Stimulated activated naive CD4-positive, alpha-beta T cell (primary cell): ENCODE measurements around the gene ESYT3.
"Not testable (repeated sequence)": the region's sequence is repeated elsewhere in the genome, so short reads cannot be mapped to it uniquely, and the experiment has no call there.

Source experiments
- DNase-seq, 6 experiments: peaks; one replicate each; lab custom pipeline; 2025; lab: John Stamatoyannopoulos, UW

ESYT3 gene

DNA sequence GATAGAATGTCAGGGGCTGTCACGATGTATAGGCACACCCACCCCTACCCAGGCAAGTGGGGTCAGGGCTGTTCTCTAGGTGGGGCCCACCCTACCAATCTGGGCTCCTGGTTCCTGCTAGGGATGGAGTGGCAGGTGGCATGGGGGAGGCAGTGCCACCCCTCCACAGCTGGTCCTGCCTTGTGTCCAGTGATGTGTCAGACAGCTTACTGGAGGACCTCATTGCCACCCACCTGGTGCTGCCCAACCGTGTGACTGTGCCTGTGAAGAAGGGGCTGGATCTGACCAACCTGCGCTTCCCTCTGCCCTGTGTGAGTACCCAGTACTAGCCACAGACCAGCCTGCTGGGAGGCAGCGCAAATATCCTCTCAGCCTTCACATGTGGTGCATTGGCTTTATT, 27.5 kb downstream of the ESYT3 start:
- no peak for DNase-seq

DNA sequence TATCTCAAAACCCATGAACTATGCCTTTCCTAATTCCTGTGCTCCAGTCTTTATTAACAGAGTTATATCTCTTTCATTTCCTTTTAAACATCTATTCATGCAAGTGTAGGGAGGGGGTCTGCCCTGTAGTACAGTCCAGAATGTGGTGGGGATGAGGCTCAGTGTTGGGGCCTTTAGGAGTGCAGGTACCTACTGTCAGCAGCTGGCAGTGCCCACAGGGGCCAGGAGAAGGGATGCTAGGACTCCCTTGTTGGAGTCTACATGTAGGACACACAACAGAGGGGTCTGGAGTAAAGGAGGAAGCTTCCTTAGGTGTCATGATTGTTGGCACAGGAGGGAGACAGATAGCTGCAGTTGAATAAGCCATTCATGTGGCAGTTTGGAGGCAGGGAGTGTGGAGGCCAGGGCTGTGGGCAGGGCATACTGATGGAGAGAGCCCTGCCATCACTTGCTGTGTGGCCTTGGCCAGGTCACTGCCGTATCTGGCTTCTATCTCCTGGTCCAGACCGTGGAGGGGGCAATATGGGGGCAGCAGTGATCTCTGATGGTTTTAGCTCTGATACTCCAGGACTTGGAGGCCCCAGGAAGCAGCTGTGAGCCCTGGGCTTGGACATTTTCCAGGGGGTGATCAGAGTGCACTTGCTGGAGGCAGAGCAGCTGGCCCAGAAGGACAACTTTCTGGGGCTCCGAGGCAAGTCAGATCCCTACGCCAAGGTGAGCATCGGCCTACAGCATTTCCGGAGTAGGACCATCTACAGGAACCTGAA, 29.5 kb downstream of the ESYT3 start:
- no peak for DNase-seq

DNA sequence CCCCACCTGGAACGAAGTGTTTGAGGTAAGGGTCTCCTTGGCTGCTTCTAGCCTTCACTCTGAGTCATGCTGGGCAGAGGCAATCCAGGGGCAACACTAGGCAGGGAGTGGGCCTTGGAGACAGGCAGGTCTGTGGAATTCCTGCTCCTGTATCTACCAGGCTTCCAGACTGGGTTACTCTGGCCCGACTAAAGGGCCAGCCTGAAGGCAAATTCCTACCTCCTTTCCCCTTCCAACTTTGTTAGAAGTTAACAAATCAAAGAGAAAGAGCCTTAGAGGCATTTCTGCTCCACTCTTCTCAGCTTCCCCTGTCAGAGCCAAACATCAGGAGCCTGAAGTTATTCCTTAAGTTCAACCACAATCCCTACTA, 30.1 kb downstream of the ESYT3 start:
- DNase-seq = no peak

- no peak for DNase-seq
Observed at GRCh38 chr3:138465451-138465850, 31.0 kb downstream of the ESYT3 start.

DNA sequence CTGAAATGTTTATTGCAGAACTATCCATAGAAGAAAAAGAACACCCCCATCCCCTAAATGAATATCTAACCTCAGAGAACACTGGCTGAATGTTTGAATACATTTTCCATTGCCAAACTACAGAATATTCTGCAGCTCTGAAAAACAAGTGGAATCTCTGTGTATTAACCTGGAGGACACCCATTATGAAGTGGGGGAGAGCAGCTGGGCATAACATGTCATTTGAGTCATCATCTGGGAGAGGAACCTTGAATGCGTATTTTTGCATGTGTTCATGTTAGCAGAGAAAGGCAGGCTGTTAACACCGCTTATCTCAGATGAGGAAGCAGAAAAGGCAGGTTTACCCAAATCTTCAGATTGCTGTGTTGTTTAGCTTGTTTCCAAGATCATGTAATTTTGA, 31.5 kb downstream of the ESYT3 start:
- DNase-seq = no peak

DNA sequence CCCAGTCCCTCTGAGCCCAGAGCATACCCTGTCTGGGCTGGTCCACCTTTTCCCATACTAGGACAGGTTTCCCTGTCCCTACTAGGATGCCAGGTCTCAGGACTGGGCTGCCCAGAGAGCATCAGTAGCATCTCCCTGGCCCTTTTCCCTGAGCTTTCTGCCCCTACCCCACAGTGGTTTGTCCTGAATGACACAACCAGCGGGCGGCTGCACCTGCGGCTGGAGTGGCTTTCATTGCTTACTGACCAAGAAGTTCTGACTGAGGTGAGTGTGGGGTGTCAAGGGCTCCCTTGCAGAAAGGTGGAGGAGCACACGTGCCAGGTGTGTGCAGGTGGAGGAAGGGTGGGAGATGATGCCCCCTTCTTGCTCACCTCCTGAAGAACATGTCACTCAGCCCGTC, 33.5 kb downstream of the ESYT3 start:
- DNase-seq = no peak

GRCh38 chr3:138468451-138468850, 34.0 kb downstream of the ESYT3 start:
- no peak for DNase-seq

DNA sequence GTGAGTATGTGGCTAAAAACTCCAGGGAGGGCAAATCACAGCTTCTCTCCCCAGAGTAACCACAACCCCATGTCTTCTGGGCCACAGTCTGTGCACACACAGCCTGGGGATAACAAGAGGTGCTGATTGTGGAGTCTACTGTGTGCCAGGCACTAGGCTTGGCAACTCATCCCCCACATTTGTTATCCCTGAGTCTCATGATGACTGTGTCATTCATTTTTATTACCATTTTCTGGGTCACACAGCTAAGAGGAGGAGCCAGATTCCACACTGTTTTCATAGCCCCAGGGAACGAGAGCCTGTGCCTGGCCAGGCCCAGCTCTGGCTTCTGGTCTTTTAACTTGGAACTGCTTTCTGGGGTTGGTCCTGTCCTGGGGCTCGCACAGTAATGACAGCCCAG, 34.5 kb downstream of the ESYT3 start:
- no peak for DNase-seq

DNA sequence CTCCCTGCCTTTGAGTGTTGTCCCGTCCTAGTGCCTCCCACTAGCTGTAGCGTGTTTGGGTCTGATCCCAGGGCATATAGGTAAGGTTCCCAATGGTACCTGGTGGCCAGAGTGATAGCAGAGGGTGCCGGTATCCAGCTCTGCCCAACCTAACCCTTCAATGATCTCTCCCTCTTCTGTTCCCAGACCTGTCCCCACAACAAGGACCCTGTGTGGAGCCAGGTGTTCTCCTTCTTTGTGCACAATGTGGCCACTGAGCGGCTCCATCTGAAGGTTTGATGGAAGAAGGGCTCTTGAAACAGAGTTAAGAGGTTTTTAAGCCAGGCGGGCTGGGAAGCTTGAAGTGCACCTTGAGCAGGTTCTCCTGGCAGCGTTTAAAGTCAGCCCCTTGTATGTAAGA, 35.5 kb downstream of the ESYT3 start:
- no peak for DNase-seq

DNA sequence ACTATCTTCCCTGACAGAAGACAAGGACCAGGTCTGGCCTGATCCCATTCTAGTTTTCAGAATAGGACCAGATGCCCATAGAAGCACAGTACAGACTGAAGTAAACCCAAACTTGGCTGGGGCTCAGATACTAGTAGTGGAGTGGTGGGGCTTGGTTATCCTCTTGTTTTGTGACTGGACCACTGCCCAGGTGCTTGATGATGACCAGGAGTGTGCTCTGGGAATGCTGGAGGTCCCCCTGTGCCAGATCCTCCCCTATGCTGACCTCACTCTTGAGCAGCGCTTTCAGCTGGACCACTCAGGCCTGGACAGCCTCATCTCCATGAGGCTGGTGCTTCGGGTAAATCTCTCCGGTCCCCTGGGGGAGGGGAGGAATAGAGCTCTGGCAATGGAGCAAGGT, 36.3 kb downstream of the ESYT3 start:
- DNase-seq = no peak

DNA sequence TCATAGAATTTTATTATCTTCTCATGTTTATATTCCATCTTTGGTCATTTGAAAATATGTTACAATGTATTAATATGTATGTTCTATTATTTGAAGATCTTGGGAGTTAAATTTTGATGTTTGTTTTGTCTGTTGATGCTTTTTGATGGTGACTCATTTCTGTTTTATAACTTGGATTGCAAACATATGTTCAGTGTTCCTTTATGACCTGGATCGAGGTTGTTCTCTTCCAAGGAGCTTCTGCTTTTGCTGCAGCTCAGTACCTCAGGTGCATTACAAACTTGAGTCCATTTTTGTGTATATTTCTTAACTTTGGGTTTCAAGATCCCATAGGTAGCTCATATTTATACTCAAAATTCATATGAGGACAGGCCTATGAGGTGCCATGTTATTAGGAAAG, 37.1 kb downstream of the ESYT3 start:
- DNase-seq = no peak

DNA sequence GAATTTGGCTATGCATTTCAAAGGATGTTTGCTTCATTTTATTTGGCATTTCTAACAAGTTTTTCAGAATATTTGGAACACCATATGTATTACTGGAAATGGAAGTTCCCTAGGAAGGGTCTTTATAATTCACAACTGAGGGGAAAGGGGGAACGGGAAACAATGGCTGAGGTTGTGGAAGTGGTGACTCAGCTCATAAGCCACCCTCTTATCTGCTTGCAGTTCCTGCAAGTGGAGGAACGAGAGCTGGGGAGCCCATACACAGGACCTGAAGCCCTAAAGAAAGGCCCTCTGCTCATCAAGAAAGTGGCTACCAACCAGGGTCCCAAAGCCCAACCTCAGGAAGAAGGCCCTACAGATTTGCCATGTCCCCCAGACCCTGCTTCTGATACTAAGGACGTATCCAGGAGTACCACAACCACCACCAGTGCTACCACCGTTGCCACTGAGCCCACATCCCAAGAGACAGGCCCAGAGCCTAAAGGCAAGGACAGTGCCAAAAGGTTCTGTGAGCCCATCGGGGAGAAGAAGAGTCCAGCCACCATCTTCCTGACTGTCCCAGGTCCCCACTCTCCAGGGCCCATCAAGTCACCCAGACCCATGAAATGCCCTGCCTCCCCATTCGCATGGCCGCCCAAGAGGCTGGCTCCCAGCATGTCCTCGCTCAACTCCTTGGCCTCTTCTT, 37.9 kb downstream of the ESYT3 start:
- no peak for DNase-seq

- no peak for DNase-seq
Observed at GRCh38 chr3:138473391-138473790, 39.0 kb downstream of the ESYT3 start.

GRCh38 chr3:138474163-138474562, 39.7 kb downstream of the ESYT3 start:
- DNase-seq = no peak

DNA sequence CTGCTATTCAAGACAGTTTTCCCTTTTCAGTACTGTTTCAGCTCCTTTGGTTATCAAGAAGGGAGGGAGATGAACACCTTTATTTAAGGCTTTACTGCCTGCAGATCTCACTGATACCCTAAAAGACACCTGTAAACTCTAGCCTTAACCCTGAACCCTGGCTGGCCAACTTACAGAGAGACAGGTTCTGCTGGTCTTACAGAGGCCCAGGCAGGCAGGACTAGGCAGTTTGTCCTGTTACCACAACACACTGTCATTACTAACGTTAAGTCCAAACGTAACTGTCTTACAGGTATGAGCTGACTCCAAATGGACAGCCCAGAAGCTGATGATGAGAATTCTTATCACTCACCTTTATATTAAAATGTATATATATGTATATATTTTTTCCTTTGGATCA, 42.1 kb downstream of the ESYT3 start:
- no peak for DNase-seq

DNA sequence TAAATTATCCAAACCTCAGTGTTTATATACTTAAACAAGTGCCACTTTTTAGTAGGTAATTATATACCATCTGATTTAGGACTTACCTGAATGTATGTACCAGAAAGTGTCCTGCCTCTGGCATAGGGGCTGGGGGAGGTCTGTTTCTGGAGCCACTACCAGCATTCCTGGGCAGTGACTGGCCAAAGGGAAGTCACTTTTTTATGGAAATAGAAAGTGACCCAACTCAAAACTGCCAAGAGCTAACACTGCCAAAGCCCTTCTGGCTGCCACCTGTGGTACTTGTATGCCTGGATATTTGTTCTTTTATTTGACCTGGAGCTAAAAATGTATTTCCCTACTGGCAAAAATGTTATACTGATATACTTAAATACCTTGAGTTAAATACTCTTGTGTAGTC, 42.7 kb downstream of the ESYT3 start:
- DNase-seq = no peak

DNA sequence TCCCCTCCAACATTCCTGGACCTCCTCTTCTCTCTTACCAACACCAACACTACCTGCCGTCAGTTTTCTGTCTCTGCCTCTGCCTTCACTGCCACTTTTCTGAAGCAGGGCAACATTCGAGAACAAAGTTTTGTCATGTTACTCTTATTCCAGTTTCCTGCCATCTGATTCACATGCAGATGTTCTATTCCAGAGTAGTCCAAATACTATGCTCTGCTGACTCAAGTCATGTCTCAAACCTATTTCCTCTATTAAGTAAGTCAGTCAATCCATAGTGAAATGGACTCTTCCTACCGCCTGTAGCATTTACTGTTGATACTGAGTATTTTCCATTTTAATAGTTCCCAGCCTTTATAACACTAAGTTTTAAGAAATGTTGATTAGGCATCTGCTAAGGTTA, 43.4 kb downstream of the ESYT3 start:
- no peak for DNase-seq

DNA sequence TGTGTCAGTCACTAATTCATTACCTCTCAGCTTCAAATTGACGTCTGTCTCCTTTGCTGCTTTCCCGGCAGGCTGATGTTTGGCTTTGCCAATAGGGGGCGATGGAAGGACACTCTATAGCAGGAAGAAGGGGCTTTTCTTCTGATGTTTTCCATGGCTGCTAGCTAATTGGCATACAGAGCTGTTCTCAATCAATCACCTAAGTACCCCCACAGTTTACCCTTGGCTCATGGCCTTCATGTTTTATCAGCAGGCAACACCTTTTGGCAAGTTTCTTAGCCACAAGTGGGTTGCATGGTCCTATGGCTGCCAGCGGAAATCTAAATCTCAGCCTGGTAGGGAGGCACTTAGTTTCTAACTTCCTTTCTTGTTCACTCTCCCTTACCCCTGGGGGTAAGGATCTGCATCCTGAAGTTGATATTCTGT, 45.0 kb downstream of the ESYT3 start:
- DNase-seq = no peak

DNA sequence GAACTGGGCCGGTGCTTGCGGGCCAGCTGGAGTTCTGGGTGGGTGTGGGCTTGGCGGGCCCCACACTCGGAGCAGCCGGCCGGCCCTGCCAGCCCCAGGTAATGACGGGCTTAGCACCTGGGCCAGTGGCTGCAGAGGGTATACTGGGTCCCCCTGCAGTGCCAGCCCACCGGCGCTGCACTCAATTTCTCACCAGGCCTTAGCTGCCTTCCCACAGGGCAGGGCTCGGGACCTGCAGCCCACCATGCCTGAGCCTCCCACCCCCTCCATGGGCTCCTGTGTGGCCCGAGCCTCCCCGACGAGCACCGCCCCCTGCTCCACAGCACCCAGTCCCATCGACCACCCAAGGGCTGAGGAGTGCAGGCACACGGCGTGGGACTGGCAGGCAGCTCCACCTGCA, 50.3 kb downstream of the ESYT3 start:
- DNase-seq = not testable (repeated sequence)

- DNase-seq = not testable (repeated sequence)
Observed at GRCh38 chr3:138486580-138486979, 52.2 kb downstream of the ESYT3 start.

- no peak for DNase-seq
Observed at GRCh38 chr3:138491971-138492370, 57.6 kb downstream of the ESYT3 start.

GRCh38 chr3:138492980-138493675, 58.7 kb downstream of the ESYT3 start:
- no peak for DNase-seq
